ENCODE results near the gene FNTB. TPM values are rescaled to one million over a fixed set of nuclear protein-coding genes. Genes with fewer than 3 reads are reported as not detected.

FNTB gene
- total and polyA plus RNA-seq, 2 of the 13 experiments (the other 11 are each of a cell fraction or from before 2014, with no cell fraction given), result 23.6 to 28.5 TPM

- TF ChIP-seq PATZ1 (CRISPR knock-in tag; IDR thresholded peaks at IDR 0.05), result peak; percentile 82
- 0 out of 2 replicates have a peak, but pooled peaks have one; percentile 19 for TF ChIP-seq RBFOX2 (IDR thresholded peaks at IDR 0.05; ENCODE audit: low read depth, low read length)
- peak; percentile 85; the same call in 1 of the 2 replicates for TF ChIP-seq ZNF503 (CRISPR knock-in tag; IDR thresholded peaks at IDR 0.05)
- 0 out of 2 replicates have a peak, but pooled peaks have one; percentile 27 for TF ChIP-seq ZNF34 (CRISPR knock-in tag; IDR thresholded peaks at IDR 0.05; ENCODE audit: borderline replicate concordance)
- TF ChIP-seq DMAP1 (CRISPR knock-in tag; IDR thresholded peaks at IDR 0.05), result peak; percentile 69; the same call in 1 of the 2 replicates
- no peak for TF ChIP-seq MNT (IDR thresholded peaks at IDR 0.05)
- no peak for TF ChIP-seq HES4 (CRISPR knock-in tag; IDR thresholded peaks at IDR 0.05; ENCODE audit: borderline replicate concordance)
- TF ChIP-seq EP300 (IDR thresholded peaks at IDR 0.05; ENCODE audit: low read depth in 2 of 2, low read length in 2 of 2), result peak in 1 of 2 experiments; percentile 91; a peak in 3 of 4 replicates
- TF ChIP-seq EP300 (CRISPR knock-in tag; IDR thresholded peaks at IDR 0.05; ENCODE audit: borderline replicate concordance), result peak; percentile 95
- TF ChIP-seq YY1 (IDR thresholded peaks at IDR 0.05; ENCODE audit: insufficient read depth, insufficient replicate concordance, low read depth, low read length), result peak; percentile 43
- no peak for TF ChIP-seq ATF1 (CRISPR knock-in tag; IDR thresholded peaks at IDR 0.05)
- peak; percentile 72 for TF ChIP-seq ELF3 (CRISPR knock-in tag; IDR thresholded peaks at IDR 0.05)
- TF ChIP-seq HMG20B (CRISPR knock-in tag; conservative IDR thresholded peaks at IDR 0.05), result 0 out of 2 replicates have a peak, but pooled peaks have one; percentile 73
- TF ChIP-seq SALL1 (CRISPR knock-in tag; IDR thresholded peaks at IDR 0.05), result peak; percentile 77
- TF ChIP-seq UBTF (CRISPR knock-in tag; IDR thresholded peaks at IDR 0.05), result 0 out of 2 replicates have a peak, but pooled peaks have one; percentile 27
- TF ChIP-seq GATAD2A (CRISPR knock-in tag; IDR thresholded peaks at IDR 0.05), result peak; percentile 75; the same call in 1 of the 2 replicates
- peak; percentile 49; the same call in 1 of the 2 replicates for TF ChIP-seq ETV5 (CRISPR knock-in tag; IDR thresholded peaks at IDR 0.05; ENCODE audit: borderline replicate concordance)
Measured at GRCh38 chr14:64942531-64943111, 44.1 kb upstream of the FNTB start, which contains the start of gene GPX2 (continued).
